Left ventricle myocardium inferior (tissue), 1 donor: Measurements from ENCODE around the gene KIF13A. TPM values are rescaled to one million over a fixed set of nuclear protein-coding genes. Genes with fewer than 3 reads are reported as not detected.
A peak's percentile ranks its signal among the peaks of the same experiment; 100 is the strongest.

Experiments used
- DNase-seq: peaks from one replicate; pipeline ENCODE4 v3.0.0-alpha.2; 2020
- H3K27ac ChIP-seq: fragments of 200-600 bp; replicated peaks from 2 replicates; pipeline ENCODE4 v1.8.0; 2021
- H3K27me3 ChIP-seq: fragments of 200-600 bp; 2 replicates; pipeline ENCODE4 v1.8.0; 2021; ENCODE audit warnings: low read depth
- H3K36me3 ChIP-seq: fragments of 200-600 bp; 2 replicates; pipeline ENCODE4 v1.8.0; 2021
- H3K4me1 ChIP-seq: fragments of 200-600 bp; 2 replicates; pipeline ENCODE4 v1.8.0; 2021
- H3K4me3 ChIP-seq: fragments of 200-600 bp; 2 replicates; pipeline ENCODE4 v1.8.0; 2021; ENCODE audit warnings: mild to moderate bottlenecking, moderate library complexity
- H3K9me3 ChIP-seq: fragments of 200-600 bp; replicated peaks from 2 replicates; pipeline ENCODE4 v1.8.0; 2021
- CTCF ChIP-seq: fragments of 200-600 bp; IDR thresholded peaks from 2 replicates; pipeline ENCODE4 v1.8.0; 2021; ENCODE audit warnings: antibody characterized with exemption, mild to moderate bottlenecking, borderline replicate concordance
- intact Hi-C: fragments of 100-400 bp; cut with micrococcal nuclease; formaldehyde crosslinking; loops from one replicate; pipeline ENCODE4 v1.11.0; 2022
- total RNA-seq: library from RNA; stranded (reverse); fragmentation: NEBNext Ultra II Directional; extraction: Animal tissue kit (Norgen Biotek cat#: 25700); gene quantifications from one replicate; pipeline ENCODE4 v1.2.1, GENCODE V29; 2021
- donor health status: DM: no; HTN: yes; CAD: no; lungs with severe emphysema.

Gene KIF13A
- total RNA-seq, 1 donor from 2014 or later: 85.7 TPM

DNA sequence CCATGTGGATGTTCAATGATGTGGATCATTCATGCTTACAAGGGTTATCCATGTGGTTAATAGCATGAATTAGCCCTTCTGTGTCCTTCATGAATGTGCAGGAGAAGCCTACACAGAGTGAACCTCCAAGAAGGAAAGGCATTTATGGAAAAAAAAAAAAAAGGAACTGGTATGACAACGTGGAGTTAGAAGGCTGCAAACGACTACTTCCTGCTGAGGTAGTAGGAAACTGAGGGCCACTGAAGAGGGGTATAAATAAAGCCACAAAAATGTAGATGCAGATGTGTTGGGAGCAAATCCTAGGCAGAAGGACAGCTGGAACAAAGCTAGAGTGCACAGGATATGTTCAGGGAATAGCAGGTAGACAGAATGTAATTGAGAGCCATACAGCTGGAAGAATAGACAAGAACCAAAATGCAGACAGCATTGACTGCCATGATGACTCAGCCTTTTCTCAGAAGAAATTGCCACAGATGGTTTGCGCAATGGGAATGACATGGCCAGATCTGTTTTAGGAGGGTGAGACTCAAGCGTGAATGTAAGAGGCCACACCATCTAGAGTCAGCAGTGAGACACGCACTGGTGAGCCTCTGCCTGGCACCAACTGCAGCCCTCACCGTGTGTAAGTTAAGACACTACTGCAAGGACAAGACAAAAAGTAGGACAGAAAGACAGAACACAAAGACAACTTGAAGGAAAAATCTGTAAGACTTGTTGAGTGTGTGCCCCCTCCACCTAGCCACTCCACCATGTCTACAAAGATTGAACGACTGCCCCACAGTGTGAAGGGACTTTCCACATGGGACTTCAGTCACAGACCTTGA, 79.8 kb downstream of the KIF13A start:
- peak; percentile 46 for DNase-seq
- intact Hi-C loops: no loop called here
- Histone ChIP-seq H3K36me3 (no peaks in the 10 kb centered on the region), H3K27me3 (no peaks in the 10 kb centered on the region), H3K4me3 (no peak overlapping the region), H3K9me3 (no peaks in the 10 kb centered on the region), H3K27ac (peak overlapping the region; percentile 50), H3K4me1 (peaks cover 92% of the 10 kb centered on the region)
- TF ChIP-seq CTCF: no peak

DNA sequence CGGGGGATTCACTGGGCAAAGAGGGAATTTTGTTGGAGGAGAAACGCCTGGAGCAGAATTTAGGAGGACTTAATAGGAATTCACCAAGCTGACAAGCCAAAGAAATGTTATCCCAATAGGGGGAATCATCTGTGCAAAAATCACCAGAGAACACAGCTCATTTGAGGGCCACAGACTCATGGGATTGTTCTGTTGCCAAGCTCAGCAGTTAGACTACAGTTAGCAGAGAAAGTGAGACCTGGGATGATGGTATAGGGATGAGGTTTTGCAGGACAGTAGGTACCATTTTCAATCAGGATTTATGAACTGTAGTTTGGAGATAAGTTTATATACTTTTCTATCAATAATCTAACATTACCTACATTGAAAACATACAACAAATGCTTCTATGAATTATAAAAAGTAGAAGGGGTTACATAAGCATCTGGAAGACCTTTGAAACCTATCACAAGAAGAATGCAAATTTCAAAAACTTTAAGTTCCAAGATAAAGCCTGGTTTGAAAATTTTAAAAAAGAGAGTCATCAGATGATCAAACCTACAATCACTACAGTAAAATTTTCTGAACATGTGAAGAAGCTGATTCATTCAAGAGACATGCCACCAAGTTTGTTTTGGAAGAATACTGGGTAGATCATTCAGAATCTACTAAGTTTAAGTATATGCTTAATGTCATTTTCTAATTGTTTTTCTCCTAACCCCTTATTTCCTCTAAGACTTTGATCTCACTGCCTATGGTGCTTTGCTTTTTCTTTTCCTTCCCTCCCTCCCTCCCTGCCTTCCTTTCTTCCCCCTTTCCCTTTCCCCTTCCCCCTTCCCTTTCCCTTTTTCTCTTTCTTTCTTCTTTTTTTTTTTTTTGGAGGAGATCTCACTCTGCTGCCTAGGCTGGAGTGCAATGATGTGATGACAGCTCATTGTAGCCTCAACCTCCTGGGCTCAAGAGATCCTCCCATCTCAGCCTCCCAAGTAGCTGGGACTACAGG, 81.5 kb downstream of the KIF13A start:
- DNase-seq: no peak
- no peaks in the 10 kb centered on the region for H3K27me3 ChIP-seq
- H3K4me1 ChIP-seq: peaks cover 88% of the 10 kb centered on the region
- no peaks in the 10 kb centered on the region for H3K9me3 ChIP-seq
- TF ChIP-seq CTCF: no peak
- H3K4me3 ChIP-seq: no peak overlapping the region
- intact Hi-C loops: no loop called here
- H3K36me3 ChIP-seq: no peaks in the 10 kb centered on the region
- no peak overlapping the region for H3K27ac ChIP-seq

- Histone ChIP-seq H3K27ac (peak overlapping the region; percentile 33), H3K27me3 (no peaks in the 10 kb centered on the region), H3K9me3 (no peaks in the 10 kb centered on the region), H3K4me1 (peaks cover 75% of the 10 kb centered on the region), H3K4me3 (no peak overlapping the region), H3K36me3 (no peaks in the 10 kb centered on the region)
- intact Hi-C loops: no loop called here
- no peak for TF ChIP-seq CTCF
- no peak for DNase-seq
Measured at GRCh38 chr6:17904491-17905120, 82.8 kb downstream of the KIF13A start.

GRCh38 chr6:17902974-17903373, 84.5 kb downstream of the KIF13A start:
- TF ChIP-seq CTCF: no peak
- Histone ChIP-seq H3K9me3 (no peaks in the 10 kb centered on the region), H3K27me3 (no peaks in the 10 kb centered on the region), H3K27ac (no peak overlapping the region), H3K4me3 (no peak overlapping the region), H3K36me3 (no peaks in the 10 kb centered on the region), H3K4me1 (peaks cover 67% of the 10 kb centered on the region)
- DNase-seq: no peak
- intact Hi-C loops: no loop called here

- no peak overlapping the region for H3K4me3 ChIP-seq
- peaks cover 12% of the 10 kb centered on the region for H3K36me3 ChIP-seq
- H3K9me3 ChIP-seq: no peaks in the 10 kb centered on the region
- DNase-seq: no peak
- TF ChIP-seq CTCF: no peak
- intact Hi-C loops: no loop called here
- no peaks in the 10 kb centered on the region for H3K27me3 ChIP-seq
- H3K4me1 ChIP-seq: peaks cover 52% of the 10 kb centered on the region
- no peak overlapping the region for H3K27ac ChIP-seq
Measured at GRCh38 chr6:17901493-17901892, 85.9 kb downstream of the KIF13A start.
